B cell (primary cell): Measurements from ENCODE around the gene CEP85L. TPM values are rescaled to one million over a fixed set of nuclear protein-coding genes. Genes with fewer than 3 reads are reported as not detected.

Experiments used
- ATAC-seq: fragments of 200-7000 bp; cut with Tn5 transposase; one replicate; pipeline ENCODE4 v1.10.0; 2021; ENCODE audit warnings: low read depth, mild to moderate bottlenecking, moderate number of reproducible peaks, moderate library complexity
- CTCF ChIA-PET: fragments of 350-600 bp; sonication (Branson Sonifier 250); formaldehyde crosslinking; loops from one replicate; lab custom pipeline; 2021; ENCODE audit warnings: antibody characterized with exemption, inconsistent platforms; lab: Charles Lee
- POLR2A ChIA-PET: fragments of 350-600 bp; sonication (Branson Sonifier 250); formaldehyde crosslinking; loops from one replicate; lab custom pipeline; 2021; ENCODE audit warnings: antibody characterized with exemption; lab: Charles Lee
- DNase-seq: peaks from one replicate; pipeline ENCODE4 v3.0.0; 2013
- H2AFZ ChIP-seq: 2 replicates; pipeline ENCODE4 v1.6.1; 2012; ENCODE audit warnings: mild to moderate bottlenecking, low read depth, low read length; ENCODE audit not compliant: insufficient read depth, poor library complexity, severe bottlenecking
- H3K27ac ChIP-seq, 2 donors: 1 replicate in 1 of 2; 2 replicates in 1 of 2; pipeline ENCODE4 v1.5.1; 2012 to 2013; ENCODE audit warnings: low read length in 2 of 2, mild to moderate bottlenecking in 2 of 2, moderate library complexity in 1 of 2
- H3K27me3 ChIP-seq, 4 experiments: fragments of 200-600 bp in 1 of 4; sonication (generic) in 1 of 4; replicated peaks in 1 of 4; 1 replicate in 2 of 4; 2 replicates in 2 of 4; pipeline versions ENCODE4 v1.6.1 to v1.7.0; 2013 to 2016; ENCODE audit warnings: low read length in 3 of 4, mild to moderate bottlenecking in 2 of 4, mixed read lengths in 1 of 4, moderate library complexity in 1 of 4; ENCODE audit not compliant: insufficient read depth in 4 of 4, control insufficient read depth in 3 of 4; ENCODE audit errors: control extremely low read depth in 1 of 4
- H3K36me3 ChIP-seq, 2 experiments: replicated peaks in 1 of 2; 1 replicate in 1 of 2; 2 replicates in 1 of 2; pipeline versions ENCODE4 v1.6.1 to v1.7.1; 2013; ENCODE audit warnings: low read length in 1 of 2; ENCODE audit not compliant: insufficient read depth in 2 of 2, control insufficient read depth in 1 of 2; ENCODE audit errors: control extremely low read depth in 1 of 2, extremely low read depth in 1 of 2
- H3K4me1 ChIP-seq, 2 donors: fragments of 200-600 bp in 1 of 2; sonication (generic) in 1 of 2; 1 replicate in 1 of 2; 2 replicates in 1 of 2; pipeline versions ENCODE4 v1.5.1 to v1.6.1; 2013 to 2017; ENCODE audit warnings: low read length in 2 of 2; ENCODE audit not compliant: control insufficient read depth in 2 of 2, insufficient read depth in 2 of 2
- H3K4me2 ChIP-seq: replicated peaks from 2 replicates; pipeline ENCODE3; 2012; ENCODE audit warnings: mild to moderate bottlenecking, low read depth, low read length; ENCODE audit not compliant: poor library complexity, severe bottlenecking
- H3K4me3 ChIP-seq, 5 experiments: fragments of 200-600 bp in 1 of 5; sonication (generic) in 1 of 5; 1 replicate in 3 of 5; 2 replicates in 2 of 5; pipeline versions ENCODE4 v1.5.1 to v1.7.0; 2011 to 2016; ENCODE audit warnings: low read length in 4 of 5, mild to moderate bottlenecking in 4 of 5, low read depth in 2 of 5, control low read depth in 1 of 5, moderate library complexity in 1 of 5; ENCODE audit not compliant: insufficient read depth in 1 of 5; ENCODE audit errors: control extremely low read depth in 1 of 5, extremely low read depth in 1 of 5
- H3K79me2 ChIP-seq: fragments of 200-600 bp; sonication (generic); one replicate; pipeline ENCODE4 v1.6.0; 2016; ENCODE audit warnings: low read length; ENCODE audit not compliant: control insufficient read depth, insufficient read depth
- H3K9ac ChIP-seq: fragments of 200-600 bp; sonication (generic); 2 replicates; pipeline ENCODE4 v1.6.1; 2017; ENCODE audit warnings: mild to moderate bottlenecking, low read length, moderate library complexity
- H3K9me3 ChIP-seq, 3 donors: one replicate each; pipeline versions ENCODE4 v1.6.1 to v1.7.1; 2013; ENCODE audit warnings: low read length in 2 of 3; ENCODE audit not compliant: control insufficient read depth in 2 of 3, insufficient read depth in 1 of 3; ENCODE audit errors: control extremely low read depth in 1 of 3
- H4K20me1 ChIP-seq: 2 replicates; pipeline ENCODE4 v1.6.0; 2012; ENCODE audit warnings: mild to moderate bottlenecking, low read length; ENCODE audit not compliant: insufficient read depth, control insufficient read depth, poor library complexity, severe bottlenecking
- H3K27ac Mint-ChIP-seq: one replicate; pipeline ENCODE4 v1.8.0; 2021; ENCODE audit warnings: mixed read lengths
- H3K27me3 Mint-ChIP-seq: one replicate; pipeline ENCODE4 v1.8.0; 2021; ENCODE audit warnings: mixed read lengths
- H3K4me1 Mint-ChIP-seq: one replicate; pipeline ENCODE4 v1.8.0; 2021; ENCODE audit warnings: mixed read lengths
- H3K4me3 Mint-ChIP-seq: one replicate; pipeline ENCODE4 v1.8.0; 2021; ENCODE audit warnings: mixed read lengths
- H3K9me3 Mint-ChIP-seq: one replicate; pipeline ENCODE4 v1.8.0; 2022; ENCODE audit warnings: mixed read lengths; ENCODE audit not compliant: insufficient read depth
- CTCF ChIP-seq: fragments of 200-600 bp; IDR thresholded peaks from one replicate; pipeline ENCODE4 v1.8.0; 2022; ENCODE audit warnings: antibody characterized with exemption, mild to moderate bottlenecking
- EZH2 ChIP-seq: IDR thresholded peaks from 2 replicates; pipeline ENCODE4 v1.6.1; 2012; ENCODE audit warnings: borderline replicate concordance, low read depth, mild to moderate bottlenecking, moderate library complexity, low read length; ENCODE audit not compliant: insufficient read depth, poor library complexity, severe bottlenecking
- WGBS: methylation state at CpG from one replicate; pipeline ENCODE4 v1.1.5; 2013; ENCODE audit warnings: missing lambda C conversion rate; ENCODE audit not compliant: insufficient coverage; 5-methylcytosine and 5-hydroxymethylcytosine counted together
- intact Hi-C: fragments of 100-400 bp; cut with micrococcal nuclease; formaldehyde crosslinking; loops from one replicate; pipeline ENCODE4 v1.10.0; 2022
- polyA plus RNA-seq: library from polyadenylated mRNA; depleted of rRNA; stranded (reverse); fragments of >200 nt; gene quantifications from 2 replicates; pipeline ENCODE4 v1.2.3, GENCODE V29; 2012
- total RNA-seq, 2 donors: library from RNA; stranded (reverse); fragments of 120-200 nt in 1 of 2; gene quantifications; 1 replicate in 1 of 2; 2 replicates in 1 of 2; pipeline versions ENCODE4 v1.2.3 to v1.2.4, GENCODE V29; 2013 to 2022

The CEP85L gene
- total and polyA plus RNA-seq, 2 donors (not counting 1 experiment from before 2014, with no cell fraction given), result 7.6 to 32.1 TPM

GRCh38 chr6:118672678-118673077 lies 21.3 kb upstream of the CEP85L start:
- H3K4me1 Mint-ChIP-seq, result peaks cover 30% of the 10 kb centered on the region
- H3K27me3 Mint-ChIP-seq, result no peaks in the 10 kb centered on the region
- H3K79me2 ChIP-seq, result peaks cover 90% of the 10 kb centered on the region
- H3K9ac ChIP-seq, result no peak overlapping the region
- ChIA-PET POLR2A (no interaction called here), CTCF (interaction anchor here (0.6 to 1.5 kb wide), 3 partner anchors 12 to 892 kb away, joined by 3 to 5 read pairs (median 3); no protein-coding TSS in a partner anchor)
- H2AFZ ChIP-seq, result no peak overlapping the region
- H3K4me3 Mint-ChIP-seq, result no peak overlapping the region
- TF ChIP-seq EZH2 (no peak), CTCF (no peak)
- H3K36me3 ChIP-seq, result peaks cover 0 to 1% of the 10 kb centered on the region in 2 experiments
- no peaks in the 10 kb centered on the region for H3K27me3 ChIP-seq
- peak overlapping the region; percentile 34 for H3K27ac Mint-ChIP-seq
- no peak overlapping the region for H3K4me2 ChIP-seq
- DNase-seq (no peak), ATAC-seq (no peak)
- H3K4me3 ChIP-seq, result no peak overlapping the region
- H3K9me3 Mint-ChIP-seq, result no peaks in the 10 kb centered on the region
- H3K9me3 ChIP-seq, result no peaks in the 10 kb centered on the region
- 91% methylated on average over 2 of the region's 2 CpGs for WGBS
- no peaks in the 10 kb centered on the region for H3K4me1 ChIP-seq
- H3K27ac ChIP-seq, result no peak overlapping the region
- peaks cover 41% of the 10 kb centered on the region for H4K20me1 ChIP-seq
- intact Hi-C loops, result no loop called here

- ATAC-seq (no peak), DNase-seq (no peak)
- H3K27me3 ChIP-seq, result no peaks in the 10 kb centered on the region
- POLR2A ChIA-PET, result no interaction called here
- WGBS, result 83% methylated on average over 1 of the region's 1 CpG
- no peak overlapping the region for H3K9ac ChIP-seq
- intact Hi-C loops, result no loop called here
- Mint-ChIP-seq H3K4me3 (no peak overlapping the region), H3K27ac (no peak overlapping the region), H3K9me3 (no peaks in the 10 kb centered on the region), H3K4me1 (peaks cover 42% of the 10 kb centered on the region), H3K27me3 (no peaks in the 10 kb centered on the region)
- H4K20me1 ChIP-seq, result peaks cover 43% of the 10 kb centered on the region
- TF ChIP-seq EZH2, result no peak
- TF ChIP-seq CTCF, result no peak
- H3K36me3 ChIP-seq, result peaks cover 0 to 1% of the 10 kb centered on the region in 2 experiments
- H3K4me3 ChIP-seq, result no peak overlapping the region
- no peak overlapping the region for H3K4me2 ChIP-seq
- H3K27ac ChIP-seq, result no peak overlapping the region
- H3K79me2 ChIP-seq, result peaks cover 85% of the 10 kb centered on the region
- H2AFZ ChIP-seq, result no peak overlapping the region
- H3K9me3 ChIP-seq, result no peaks in the 10 kb centered on the region
- CTCF ChIA-PET, result no interaction called here
- H3K4me1 ChIP-seq, result peaks cover 6 to 11% of the 10 kb centered on the region in 2 donors
Observed at GRCh38 chr6:118669561-118669960, 18.2 kb upstream of the CEP85L start.
